WTC11 (cell line): Measurements from ENCODE around the gene TMEM147. TPM values are rescaled to one million over a fixed set of nuclear protein-coding genes. Genes with fewer than 3 reads are reported as not detected.

ENCODE experiments used
- ATAC-seq: fragments of 200-7000 bp; cut with Tn5 transposase; 2 replicates; pipeline ENCODE4 v1.10.0; 2021; ENCODE audit warnings: mild to moderate bottlenecking, moderate library complexity
- CTCF ChIA-PET: fragments of 300-600 bp; sonication (Branson Sonifier 250); formaldehyde crosslinking; loops from one replicate; lab custom pipeline; 2021; ENCODE audit warnings: antibody characterized with exemption; lab: Charles Lee
- POLR2A ChIA-PET: fragments of 350-600 bp; sonication (Branson Sonifier 250); formaldehyde crosslinking; loops from one replicate; lab custom pipeline; 2021; ENCODE audit warnings: antibody characterized with exemption; lab: Charles Lee
- DNase-seq: peaks from one replicate; pipeline ENCODE4 v3.0.0; 2021; ENCODE audit warnings: low spot score
- H3K27ac Mint-ChIP-seq: 2 replicates; pipeline ENCODE4 v1.8.0; 2021; ENCODE audit warnings: mixed read lengths
- H3K27me3 Mint-ChIP-seq: 2 replicates; pipeline ENCODE4 v1.8.0; 2021; ENCODE audit warnings: low read depth, mild to moderate bottlenecking, moderate library complexity, mixed read lengths
- H3K36me3 Mint-ChIP-seq: 2 replicates; pipeline ENCODE4 v1.8.0; 2021; ENCODE audit warnings: mixed read lengths
- H3K4me1 Mint-ChIP-seq: 2 replicates; pipeline ENCODE4 v1.8.0; 2022; ENCODE audit warnings: mixed read lengths
- H3K4me3 Mint-ChIP-seq: 2 replicates; pipeline ENCODE4 v1.8.0; 2021; ENCODE audit warnings: mild to moderate bottlenecking, moderate library complexity, mixed read lengths
- H3K9me3 Mint-ChIP-seq: 2 replicates; pipeline ENCODE4 v1.8.0; 2021; ENCODE audit warnings: mixed read lengths
- FOXK1 ChIP-seq: sonication (generic); formaldehyde crosslinking; IDR thresholded peaks from 2 replicates; pipeline ENCODE4 v1.8.0; 2022; ENCODE audit warnings: mild to moderate bottlenecking, moderate library complexity, missing genetic modification reagents
- FOXP1 ChIP-seq: sonication (generic); formaldehyde crosslinking; IDR thresholded peaks from 2 replicates; pipeline ENCODE4 v1.8.0; 2022; ENCODE audit warnings: missing genetic modification reagents, mild to moderate bottlenecking, moderate library complexity, borderline replicate concordance
- GTF2I ChIP-seq: fragments of 250-450 bp; sonication (Bioruptor Pico); conservative IDR thresholded peaks from 2 replicates; pipeline ENCODE4 v1.4.0; 2021; ENCODE audit warnings: mild to moderate bottlenecking
- IRF2 ChIP-seq: sonication (generic); formaldehyde crosslinking; IDR thresholded peaks from 2 replicates; pipeline ENCODE4 v1.8.0; 2022; ENCODE audit warnings: low read depth, missing genetic modification reagents, borderline replicate concordance
- NFATC4 ChIP-seq: fragments of 250-450 bp; sonication (Bioruptor Pico); IDR thresholded peaks from 2 replicates; pipeline ENCODE4 v1.9.0; 2021; ENCODE audit warnings: mild to moderate bottlenecking
- NFYB ChIP-seq: sonication (generic); formaldehyde crosslinking; conservative IDR thresholded peaks from 2 replicates; pipeline ENCODE4 v1.8.0; 2022; ENCODE audit warnings: low read depth, missing genetic modification reagents
- SMAD3 ChIP-seq: sonication (generic); formaldehyde crosslinking; IDR thresholded peaks from 2 replicates; pipeline ENCODE4 v1.8.0; 2022; ENCODE audit warnings: missing genetic modification reagents, mild to moderate bottlenecking, borderline replicate concordance
- TP53 ChIP-seq: sonication (generic); formaldehyde crosslinking; IDR thresholded peaks from 2 replicates; pipeline ENCODE4 v1.8.1; 2023; ENCODE audit warnings: mild to moderate bottlenecking, missing genetic modification reagents
- ZNF232 ChIP-seq: sonication (generic); formaldehyde crosslinking; IDR thresholded peaks from 2 replicates; pipeline ENCODE4 v1.8.0; 2022; ENCODE audit warnings: mild to moderate bottlenecking, missing genetic modification reagents
- ZNF423 ChIP-seq: fragments of 250-450 bp; sonication (Bioruptor Pico); IDR thresholded peaks from 2 replicates; pipeline ENCODE4 v2.1.2; 2022; ENCODE audit warnings: mild to moderate bottlenecking, moderate library complexity
- total RNA-seq: library from RNA; stranded (reverse); gene quantifications from 3 replicates; pipeline ENCODE4 v1.2.3, GENCODE V29; 2021
- TF ChIP-seq, protein P1 (sequence below): sonication (generic); formaldehyde crosslinking; IDR thresholded peaks from 2 replicates; pipeline ENCODE4 v1.8.0; 2022; ENCODE audit warnings: mild to moderate bottlenecking, missing genetic modification reagents
- TF ChIP-seq, protein P2 (sequence below): sonication (generic); formaldehyde crosslinking; IDR thresholded peaks from 2 replicates; pipeline ENCODE4 v1.8.0; 2023; ENCODE audit warnings: mild to moderate bottlenecking, missing genetic modification reagents
- TF ChIP-seq, protein P3 (sequence below): sonication (generic); formaldehyde crosslinking; conservative IDR thresholded peaks from 2 replicates; pipeline ENCODE4 v1.8.1; 2022; ENCODE audit warnings: mild to moderate bottlenecking, missing genetic modification reagents
- TF ChIP-seq, protein P4 (sequence below): sonication (generic); formaldehyde crosslinking; IDR thresholded peaks from 2 replicates; pipeline ENCODE4 v1.8.0; 2022; ENCODE audit warnings: mild to moderate bottlenecking, missing genetic modification reagents
- TF ChIP-seq, protein P5 (sequence below): sonication (generic); formaldehyde crosslinking; IDR thresholded peaks from 2 replicates; pipeline ENCODE4 v1.8.1; 2022; ENCODE audit warnings: mild to moderate bottlenecking, moderate library complexity, missing genetic modification reagents

TMEM147 gene
- total RNA-seq, 1 experiment from 2014 or later, result 135 TPM

DNA sequence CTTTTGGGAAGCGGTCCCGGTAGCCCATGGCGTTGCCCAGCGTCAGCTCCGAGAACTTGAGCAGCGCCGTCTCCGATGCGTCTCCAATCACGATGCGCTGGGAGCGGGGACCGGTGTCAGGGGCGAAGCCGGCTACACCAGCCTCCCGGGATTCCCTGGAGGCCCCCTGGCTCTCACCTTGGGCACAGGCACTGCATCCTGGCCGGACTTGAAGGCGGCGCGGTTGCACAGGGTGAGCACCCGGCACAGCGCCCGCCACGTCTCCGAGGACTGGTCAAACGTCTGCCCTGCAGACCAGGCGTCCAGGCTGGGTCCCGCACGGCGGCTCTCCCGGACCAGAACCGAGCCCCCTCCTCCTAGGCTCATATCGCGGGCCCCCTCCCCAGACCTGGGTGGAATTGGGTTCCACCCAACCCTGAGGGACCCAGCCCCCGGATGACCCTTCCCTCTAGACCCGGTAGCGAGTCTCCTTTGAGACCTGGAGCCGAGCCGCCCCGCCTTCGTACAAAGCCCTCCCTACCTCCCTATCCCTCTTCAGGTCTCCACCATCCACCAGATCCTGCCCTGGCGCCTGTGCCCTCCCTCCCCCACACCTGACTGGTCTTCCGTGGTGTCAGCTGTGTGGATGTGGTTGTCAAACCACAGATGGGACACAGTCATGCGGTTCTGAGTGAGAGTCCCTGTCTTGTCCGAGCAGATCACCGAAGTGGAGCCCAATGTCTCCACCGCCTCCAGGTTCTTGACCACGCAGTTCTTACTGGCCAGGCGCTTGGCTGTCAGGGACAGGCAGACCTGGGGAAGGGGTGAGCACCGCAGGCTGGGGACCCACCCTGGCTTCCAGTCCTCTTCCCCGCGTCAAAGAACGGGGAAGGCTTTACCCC, 13.2 kb downstream of the TMEM147 start:
- CTCF ChIA-PET, result interaction anchor here (0.9 to 3.9 kb wide), 29 partner anchors 10 to 491 kb away, joined by 3 to 62 read pairs (median 7); partner anchors contain the start of genes COX6B1, DMKN, HAUS5 and KIRREL2
- DNase-seq, result no peak
- peak; percentile 1; the same call in 1 of the 2 replicates for ATAC-seq
- POLR2A ChIA-PET, result interaction anchor here (0.6 to 1.8 kb wide), 7 partner anchors 10 to 162 kb away, joined by 3 to 14 read pairs (median 4); partner anchors contain the start of genes COX6B1, DMKN and HAUS5
- H3K9me3 Mint-ChIP-seq, result no peaks in the 10 kb centered on the region
- peaks cover 56% of the 10 kb centered on the region for H3K27me3 Mint-ChIP-seq
- TF ChIP-seq, protein P1, sequence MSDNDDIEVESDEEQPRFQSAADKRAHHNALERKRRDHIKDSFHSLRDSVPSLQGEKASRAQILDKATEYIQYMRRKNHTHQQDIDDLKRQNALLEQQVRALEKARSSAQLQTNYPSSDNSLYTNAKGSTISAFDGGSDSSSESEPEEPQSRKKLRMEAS (CRISPR knock-in tag), result peak; percentile 17; the same call in 1 of the 2 replicates
- peak; percentile 19; the same call in 1 of the 2 replicates for TF ChIP-seq FOXP1 (CRISPR knock-in tag)
- no peak for TF ChIP-seq SMAD3 (CRISPR knock-in tag)
- 0 out of 2 replicates have a peak, but pooled peaks have one; percentile 30 for TF ChIP-seq TP53 (CRISPR knock-in tag)
- peaks cover 12% of the 10 kb centered on the region for H3K4me1 Mint-ChIP-seq
- peak overlapping the region; percentile 51 for H3K4me3 Mint-ChIP-seq
- no peak overlapping the region for H3K27ac Mint-ChIP-seq
- H3K36me3 Mint-ChIP-seq, result no peaks in the 10 kb centered on the region

DNA sequence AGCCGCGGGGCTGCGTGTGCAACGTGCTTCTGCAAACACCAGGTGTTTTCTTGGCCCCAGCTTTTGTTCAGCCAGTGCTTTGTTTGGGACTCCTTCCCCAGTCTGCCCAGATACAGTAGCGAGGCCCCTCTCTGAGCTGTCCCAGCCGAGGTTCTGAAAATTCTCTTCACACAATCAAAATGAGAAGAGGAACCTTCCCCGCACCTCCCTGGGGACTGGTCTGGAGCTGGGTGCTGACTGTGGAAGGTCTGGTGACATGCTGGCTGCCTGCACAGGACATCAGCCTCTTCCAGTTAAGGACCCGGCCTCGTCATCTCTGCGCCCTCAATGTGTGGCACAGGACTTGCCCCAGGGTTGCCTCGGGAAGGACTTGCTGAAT, 13.8 kb downstream of the TMEM147 start:
- Mint-ChIP-seq H3K9me3 (no peaks in the 10 kb centered on the region), H3K4me1 (peaks cover 12% of the 10 kb centered on the region), H3K4me3 (peak overlapping the region; percentile 51), H3K36me3 (no peaks in the 10 kb centered on the region), H3K27ac (no peak overlapping the region), H3K27me3 (peaks cover 56% of the 10 kb centered on the region)
- no peak for DNase-seq
- ATAC-seq, result no peak
- ChIA-PET CTCF (interaction anchor here (0.5 kb wide), 1 partner anchor 42 kb away, joined by 3 read pairs; no protein-coding TSS in a partner anchor), POLR2A (interaction anchor here (1.7 kb wide), 1 partner anchor 11 kb away, joined by 3 read pairs; no protein-coding TSS in a partner anchor)
- TF ChIP-seq GTF2I (CRISPR knock-in tag) (no peak), ZNF232 (CRISPR knock-in tag) (no peak)
- TF ChIP-seq, protein P2, sequence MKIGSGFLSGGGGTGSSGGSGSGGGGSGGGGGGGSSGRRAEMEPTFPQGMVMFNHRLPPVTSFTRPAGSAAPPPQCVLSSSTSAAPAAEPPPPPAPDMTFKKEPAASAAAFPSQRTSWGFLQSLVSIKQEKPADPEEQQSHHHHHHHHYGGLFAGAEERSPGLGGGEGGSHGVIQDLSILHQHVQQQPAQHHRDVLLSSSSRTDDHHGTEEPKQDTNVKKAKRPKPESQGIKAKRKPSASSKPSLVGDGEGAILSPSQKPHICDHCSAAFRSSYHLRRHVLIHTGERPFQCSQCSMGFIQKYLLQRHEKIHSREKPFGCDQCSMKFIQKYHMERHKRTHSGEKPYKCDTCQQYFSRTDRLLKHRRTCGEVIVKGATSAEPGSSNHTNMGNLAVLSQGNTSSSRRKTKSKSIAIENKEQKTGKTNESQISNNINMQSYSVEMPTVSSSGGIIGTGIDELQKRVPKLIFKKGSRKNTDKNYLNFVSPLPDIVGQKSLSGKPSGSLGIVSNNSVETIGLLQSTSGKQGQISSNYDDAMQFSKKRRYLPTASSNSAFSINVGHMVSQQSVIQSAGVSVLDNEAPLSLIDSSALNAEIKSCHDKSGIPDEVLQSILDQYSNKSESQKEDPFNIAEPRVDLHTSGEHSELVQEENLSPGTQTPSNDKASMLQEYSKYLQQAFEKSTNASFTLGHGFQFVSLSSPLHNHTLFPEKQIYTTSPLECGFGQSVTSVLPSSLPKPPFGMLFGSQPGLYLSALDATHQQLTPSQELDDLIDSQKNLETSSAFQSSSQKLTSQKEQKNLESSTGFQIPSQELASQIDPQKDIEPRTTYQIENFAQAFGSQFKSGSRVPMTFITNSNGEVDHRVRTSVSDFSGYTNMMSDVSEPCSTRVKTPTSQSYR (CRISPR knock-in tag), result no peak

DNA sequence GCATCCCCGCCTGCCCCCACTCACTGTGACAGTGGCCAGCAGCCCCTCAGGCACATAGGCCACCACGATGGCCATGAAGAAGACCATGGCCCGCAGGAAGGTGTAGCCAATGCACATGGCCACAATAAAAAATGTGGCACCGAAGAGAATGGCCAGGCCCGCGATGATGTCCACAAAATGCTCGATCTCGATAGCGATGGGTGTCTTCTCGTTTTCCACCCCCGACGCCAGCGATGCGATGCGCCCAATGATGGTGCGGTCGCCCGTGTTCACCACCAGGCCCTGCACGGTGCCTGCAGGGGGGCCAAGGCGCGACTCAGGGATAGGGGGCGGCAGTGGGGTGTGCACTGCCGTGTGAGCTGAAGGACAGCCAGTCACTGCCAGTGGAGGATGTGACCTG, 14.4 kb downstream of the TMEM147 start:
- Mint-ChIP-seq H3K27me3 (peaks cover 56% of the 10 kb centered on the region), H3K9me3 (no peaks in the 10 kb centered on the region), H3K4me3 (no peak overlapping the region), H3K4me1 (peaks cover 12% of the 10 kb centered on the region), H3K36me3 (no peaks in the 10 kb centered on the region), H3K27ac (no peak overlapping the region)
- POLR2A ChIA-PET, result no interaction called here
- ATAC-seq, result no peak
- no peak for DNase-seq
- TF ChIP-seq, protein P3, sequence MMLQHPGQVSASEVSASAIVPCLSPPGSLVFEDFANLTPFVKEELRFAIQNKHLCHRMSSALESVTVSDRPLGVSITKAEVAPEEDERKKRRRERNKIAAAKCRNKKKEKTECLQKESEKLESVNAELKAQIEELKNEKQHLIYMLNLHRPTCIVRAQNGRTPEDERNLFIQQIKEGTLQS, result no peak
- TF ChIP-seq FOXK1 (CRISPR knock-in tag), result no peak
- TF ChIP-seq, protein P4, sequence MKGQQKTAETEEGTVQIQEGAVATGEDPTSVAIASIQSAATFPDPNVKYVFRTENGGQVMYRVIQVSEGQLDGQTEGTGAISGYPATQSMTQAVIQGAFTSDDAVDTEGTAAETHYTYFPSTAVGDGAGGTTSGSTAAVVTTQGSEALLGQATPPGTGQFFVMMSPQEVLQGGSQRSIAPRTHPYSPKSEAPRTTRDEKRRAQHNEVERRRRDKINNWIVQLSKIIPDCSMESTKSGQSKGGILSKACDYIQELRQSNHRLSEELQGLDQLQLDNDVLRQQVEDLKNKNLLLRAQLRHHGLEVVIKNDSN (CRISPR knock-in tag), result no peak
- no peak for TF ChIP-seq IRF2 (CRISPR knock-in tag)
- CTCF ChIA-PET, result interaction anchor here (0.5 kb wide), 1 partner anchor 41 kb away, joined by 3 read pairs; no protein-coding TSS in a partner anchor

DNA sequence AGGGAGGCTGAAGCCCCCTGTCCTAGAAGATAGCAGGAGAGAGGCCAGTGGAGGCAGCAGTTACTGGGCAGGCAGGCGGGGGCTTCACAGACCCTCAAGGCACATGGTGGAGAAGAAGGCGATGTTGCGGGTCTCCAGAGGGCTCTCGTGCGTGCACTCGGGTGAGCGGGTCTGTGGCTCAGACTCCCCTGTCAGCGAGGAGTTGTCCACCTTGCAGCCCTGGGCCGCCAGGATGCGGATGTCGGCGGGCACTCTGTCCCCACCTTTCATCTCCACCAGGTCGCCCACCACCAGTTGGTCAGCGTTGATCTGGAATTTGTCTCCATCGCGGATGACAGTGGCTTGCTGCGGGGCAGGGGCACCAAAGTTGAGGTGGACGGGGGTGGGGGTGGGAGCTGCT, 14.8 kb downstream of the TMEM147 start:
- Mint-ChIP-seq H3K4me1 (peaks cover 12% of the 10 kb centered on the region), H3K27me3 (peaks cover 56% of the 10 kb centered on the region), H3K27ac (no peak overlapping the region), H3K9me3 (no peaks in the 10 kb centered on the region), H3K4me3 (no peak overlapping the region), H3K36me3 (no peaks in the 10 kb centered on the region)
- DNase-seq (no peak), ATAC-seq (no peak)
- ChIA-PET POLR2A (no interaction called here), CTCF (no interaction called here)
- no peak for TF ChIP-seq NFYB
- TF ChIP-seq NFATC4 (CRISPR knock-in tag), result no peak
- no peak for TF ChIP-seq FOXP1 (CRISPR knock-in tag)
- TF ChIP-seq, protein P5, sequence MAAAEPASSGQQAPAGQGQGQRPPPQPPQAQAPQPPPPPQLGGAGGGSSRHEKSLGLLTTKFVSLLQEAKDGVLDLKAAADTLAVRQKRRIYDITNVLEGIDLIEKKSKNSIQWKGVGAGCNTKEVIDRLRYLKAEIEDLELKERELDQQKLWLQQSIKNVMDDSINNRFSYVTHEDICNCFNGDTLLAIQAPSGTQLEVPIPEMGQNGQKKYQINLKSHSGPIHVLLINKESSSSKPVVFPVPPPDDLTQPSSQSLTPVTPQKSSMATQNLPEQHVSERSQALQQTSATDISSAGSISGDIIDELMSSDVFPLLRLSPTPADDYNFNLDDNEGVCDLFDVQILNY (CRISPR knock-in tag), result no peak
- no peak for TF ChIP-seq ZNF423 (CRISPR knock-in tag)
